Measurements from ENCODE around the gene ZNF784.

Gene ZNF784

DNA sequence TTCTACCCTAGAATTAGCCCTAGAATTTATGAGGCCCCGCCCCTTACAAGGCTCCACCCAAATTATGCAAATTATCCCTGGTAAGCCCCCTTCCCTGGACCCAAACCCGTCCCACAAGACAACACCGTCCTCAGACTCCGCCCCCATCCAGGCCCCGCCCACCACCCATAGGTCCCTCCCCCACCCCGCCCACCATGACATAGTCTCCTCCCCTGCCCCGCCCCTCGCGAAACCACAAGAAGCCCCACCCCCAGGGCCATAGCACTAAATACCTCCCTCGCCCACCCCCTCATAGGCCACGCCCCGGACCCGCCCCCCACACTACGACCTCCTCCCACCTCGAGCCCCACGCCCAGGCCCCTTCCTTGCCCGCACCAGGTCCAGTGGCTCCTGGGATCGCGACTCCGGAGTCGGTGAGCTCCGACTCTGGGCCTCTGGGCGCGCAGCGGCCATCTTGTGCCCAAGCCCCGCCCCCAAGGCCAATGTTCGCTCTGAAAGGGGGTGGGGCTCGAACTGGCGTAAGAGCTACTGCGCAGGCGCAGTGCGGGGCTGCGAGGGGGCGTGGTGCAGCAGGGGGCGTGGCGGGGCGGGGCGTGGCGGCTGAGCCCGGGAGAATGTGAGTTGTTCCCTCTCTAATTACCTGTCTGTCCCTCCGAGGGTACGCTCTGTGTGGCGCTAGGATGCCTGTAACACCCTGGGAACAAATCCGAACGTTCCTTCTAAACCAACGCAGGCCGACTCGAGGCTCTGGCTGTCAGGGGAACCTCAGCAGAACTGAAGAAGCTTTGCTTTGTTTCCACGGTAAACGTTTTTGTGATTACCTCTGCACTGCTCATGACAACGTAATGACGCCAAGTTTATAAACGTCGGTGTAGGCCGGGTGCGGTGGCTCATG is at the start of gene ZNF784:
Gene ZNF784, minus strand, starts transcription at position 458 of the 895 bp plus-strand sequence. Its CDS starts 5 bp downstream, at position 453.
- Histone ChIP-seq H3K9me3 (ENCODE audit: control insufficient read depth in 2 of 2, low read length in 2 of 2) (no peaks in the 10 kb centered on the region), H3K27ac (ENCODE audit: low read depth in 2 of 2, low read length in 2 of 2) (peak within 1 kb of the TSS; percentile 96 to 97), H3K9ac (ENCODE audit: low read depth in 1 of 2, low read length in 2 of 2) (peak within 1 kb of the TSS; percentile 54 to 70), H3K36me3 (ENCODE audit: control insufficient read depth in 2 of 2, insufficient read depth in 2 of 2, low read length in 2 of 2) (peaks cover 0 to 12% of the 10 kb centered on the region in 2 donors), H3K4me1 (ENCODE audit: control insufficient read depth in 2 of 2, insufficient read depth in 2 of 2, low read length in 2 of 2) (peaks cover 0 to 4% of the 10 kb centered on the region in 2 donors), H3K4me3 (ENCODE audit: low read length in 2 of 2) (peak within 1 kb of the TSS; percentile 64 to 85), H3K27me3 (ENCODE audit: control insufficient read depth in 2 of 2, insufficient read depth in 2 of 2, low read length in 2 of 2) (no peaks in the 10 kb centered on the region)

GRCh38 chr19:55673889-55674288 is 49.5 kb upstream of the ZNF784 start:
- H3K9ac ChIP-seq (ENCODE audit: low read depth in 1 of 2, low read length in 2 of 2), result no peak overlapping the region
- H3K27me3 ChIP-seq (ENCODE audit: control insufficient read depth in 2 of 2, insufficient read depth in 2 of 2, low read length in 2 of 2), result no peaks in the 10 kb centered on the region
- H3K4me1 ChIP-seq (ENCODE audit: control insufficient read depth in 2 of 2, insufficient read depth in 2 of 2, low read length in 2 of 2), result peaks cover 24 to 30% of the 10 kb centered on the region in 2 donors
- H3K36me3 ChIP-seq (ENCODE audit: control insufficient read depth in 2 of 2, insufficient read depth in 2 of 2, low read length in 2 of 2), result peaks cover 28 to 42% of the 10 kb centered on the region in 2 donors
- H3K9me3 ChIP-seq (ENCODE audit: control insufficient read depth in 2 of 2, low read length in 2 of 2), result no peaks in the 10 kb centered on the region
- no peak overlapping the region for H3K27ac ChIP-seq (ENCODE audit: low read depth in 2 of 2, low read length in 2 of 2)
- H3K4me3 ChIP-seq (ENCODE audit: low read length in 2 of 2), result no peak overlapping the region

DNA sequence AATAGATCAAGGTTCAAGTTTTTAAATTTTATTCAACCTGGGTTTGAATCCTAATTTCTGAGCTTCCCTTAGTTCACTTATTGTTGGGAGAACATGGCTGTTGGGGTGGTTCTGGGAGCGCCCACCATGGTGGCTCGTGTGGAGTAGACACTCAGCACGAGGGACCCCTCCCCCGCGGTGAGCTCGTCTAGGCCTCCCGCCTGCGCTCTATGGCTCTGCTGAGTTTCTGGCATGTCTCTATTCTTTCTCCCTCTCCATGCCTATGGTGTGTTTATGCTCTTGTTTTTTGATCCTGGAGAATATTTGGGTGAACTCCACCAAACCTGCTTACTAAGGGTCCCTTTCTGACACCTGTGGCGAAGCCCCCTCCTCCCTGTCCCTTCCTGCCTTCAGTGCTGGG is 49.1 kb upstream of the ZNF784 start:
- peaks cover 23 to 27% of the 10 kb centered on the region in 2 donors for H3K4me1 ChIP-seq (ENCODE audit: control insufficient read depth in 2 of 2, insufficient read depth in 2 of 2, low read length in 2 of 2)
- H3K27ac ChIP-seq (ENCODE audit: low read depth in 2 of 2, low read length in 2 of 2), result no peak overlapping the region
- no peaks in the 10 kb centered on the region for H3K9me3 ChIP-seq (ENCODE audit: control insufficient read depth in 2 of 2, low read length in 2 of 2)
- no peaks in the 10 kb centered on the region for H3K27me3 ChIP-seq (ENCODE audit: control insufficient read depth in 2 of 2, insufficient read depth in 2 of 2, low read length in 2 of 2)
- H3K36me3 ChIP-seq (ENCODE audit: control insufficient read depth in 2 of 2, insufficient read depth in 2 of 2, low read length in 2 of 2), result peaks cover 28 to 42% of the 10 kb centered on the region in 2 donors
- peak overlapping the region in 1 of 2 donors; percentile 47 for H3K9ac ChIP-seq (ENCODE audit: low read depth in 1 of 2, low read length in 2 of 2)
- no peak overlapping the region for H3K4me3 ChIP-seq (ENCODE audit: low read length in 2 of 2)

DNA sequence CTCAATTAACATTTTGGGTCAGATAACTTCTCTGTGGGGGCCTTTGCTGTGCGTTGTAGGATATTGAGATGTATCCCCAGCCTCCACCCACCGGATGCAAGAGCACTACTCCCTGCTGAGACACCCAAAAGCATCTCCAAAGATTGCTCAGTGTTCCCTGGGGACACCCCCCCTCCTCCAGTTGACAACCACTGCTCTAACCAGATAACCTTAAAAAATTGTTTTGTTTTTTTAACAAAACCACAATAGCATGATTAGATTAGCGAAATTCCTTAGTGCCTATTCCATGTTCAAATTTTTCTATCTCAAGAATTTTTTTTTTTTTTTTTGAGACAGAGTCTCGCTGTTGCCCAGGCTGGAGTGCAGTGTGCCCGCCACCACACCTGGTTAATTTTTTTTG is 48.1 kb upstream of the ZNF784 start:
- Histone ChIP-seq H3K36me3 (ENCODE audit: control insufficient read depth in 2 of 2, insufficient read depth in 2 of 2, low read length in 2 of 2) (peaks cover 31 to 42% of the 10 kb centered on the region in 2 donors), H3K4me1 (ENCODE audit: control insufficient read depth in 2 of 2, insufficient read depth in 2 of 2, low read length in 2 of 2) (peaks cover 13 to 20% of the 10 kb centered on the region in 2 donors), H3K9ac (ENCODE audit: low read depth in 1 of 2, low read length in 2 of 2) (no peak overlapping the region), H3K4me3 (ENCODE audit: low read length in 2 of 2) (no peak overlapping the region), H3K9me3 (ENCODE audit: control insufficient read depth in 2 of 2, low read length in 2 of 2) (no peaks in the 10 kb centered on the region), H3K27ac (ENCODE audit: low read depth in 2 of 2, low read length in 2 of 2) (no peak overlapping the region), H3K27me3 (ENCODE audit: control insufficient read depth in 2 of 2, insufficient read depth in 2 of 2, low read length in 2 of 2) (no peaks in the 10 kb centered on the region)

DNA sequence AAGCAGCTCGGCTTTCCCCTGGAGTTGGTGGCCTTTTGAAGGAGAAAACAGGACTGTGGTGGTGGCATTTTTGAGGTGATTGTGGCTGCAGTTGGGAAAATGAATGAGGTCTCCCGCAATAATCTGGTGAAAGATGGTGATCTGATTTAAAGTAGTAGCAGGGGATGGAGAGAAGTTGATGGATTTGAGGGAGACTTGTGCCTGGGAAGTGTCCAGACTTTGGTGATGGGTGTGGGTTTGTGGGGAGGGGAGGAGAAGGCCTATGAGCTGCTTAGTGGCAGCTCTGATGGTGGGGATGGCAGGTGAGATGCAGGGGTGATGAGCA is 46.6 kb upstream of the ZNF784 start:
- Histone ChIP-seq H3K4me1 (ENCODE audit: control insufficient read depth in 2 of 2, insufficient read depth in 2 of 2, low read length in 2 of 2) (peaks cover 0 to 6% of the 10 kb centered on the region in 2 donors), H3K9me3 (ENCODE audit: control insufficient read depth in 2 of 2, low read length in 2 of 2) (no peaks in the 10 kb centered on the region), H3K27ac (ENCODE audit: low read depth in 2 of 2, low read length in 2 of 2) (no peak overlapping the region), H3K36me3 (ENCODE audit: control insufficient read depth in 2 of 2, insufficient read depth in 2 of 2, low read length in 2 of 2) (peaks cover 45 to 56% of the 10 kb centered on the region in 2 donors), H3K27me3 (ENCODE audit: control insufficient read depth in 2 of 2, insufficient read depth in 2 of 2, low read length in 2 of 2) (no peaks in the 10 kb centered on the region), H3K9ac (ENCODE audit: low read depth in 1 of 2, low read length in 2 of 2) (no peak overlapping the region), H3K4me3 (ENCODE audit: low read length in 2 of 2) (no peak overlapping the region)

DNA sequence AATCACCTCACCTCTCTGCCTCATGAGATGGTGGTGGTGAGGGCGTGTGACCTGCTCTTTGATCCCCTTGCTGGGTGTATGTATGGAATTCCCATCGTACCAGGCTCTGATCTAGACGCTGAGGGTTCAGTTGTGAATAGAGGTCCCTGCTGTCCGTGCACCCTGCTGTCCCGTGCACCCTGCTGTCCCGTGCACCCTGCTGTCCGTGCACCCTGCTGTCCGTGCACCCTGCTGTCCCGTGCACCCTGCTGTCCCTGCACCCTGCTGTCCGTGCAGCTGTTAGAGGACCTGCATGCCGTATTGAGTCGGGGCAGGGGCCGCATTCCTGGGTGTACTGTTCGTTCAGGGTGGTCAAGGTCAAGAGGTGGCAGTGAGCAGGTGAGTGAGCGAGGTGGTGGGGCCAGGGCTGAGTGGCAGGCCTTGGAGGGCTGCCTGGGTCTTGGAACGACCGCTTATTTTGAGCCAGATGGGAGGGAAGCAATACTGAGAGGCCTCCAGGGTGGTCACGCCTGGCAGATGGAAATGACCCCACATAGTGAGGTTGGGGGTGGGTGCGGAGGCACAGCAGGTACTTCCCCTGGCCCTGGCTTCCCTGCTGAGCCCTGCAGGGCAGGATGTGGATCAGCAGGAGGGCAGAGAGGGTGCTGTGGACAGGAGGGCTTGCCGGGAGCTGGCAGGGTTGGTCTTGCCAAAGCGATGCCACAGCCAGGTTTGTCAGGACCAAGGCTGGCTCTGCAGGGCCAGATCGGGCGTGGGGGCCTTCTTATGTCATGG is 46.1 kb upstream of the ZNF784 start:
- Histone ChIP-seq H3K9ac (ENCODE audit: low read depth in 1 of 2, low read length in 2 of 2) (no peak overlapping the region), H3K4me1 (ENCODE audit: control insufficient read depth in 2 of 2, insufficient read depth in 2 of 2, low read length in 2 of 2) (peaks cover 0 to 3% of the 10 kb centered on the region in 2 donors), H3K36me3 (ENCODE audit: control insufficient read depth in 2 of 2, insufficient read depth in 2 of 2, low read length in 2 of 2) (peaks cover 49 to 62% of the 10 kb centered on the region in 2 donors), H3K4me3 (ENCODE audit: low read length in 2 of 2) (no peak overlapping the region), H3K27ac (ENCODE audit: low read depth in 2 of 2, low read length in 2 of 2) (no peak overlapping the region), H3K9me3 (ENCODE audit: control insufficient read depth in 2 of 2, low read length in 2 of 2) (no peaks in the 10 kb centered on the region), H3K27me3 (ENCODE audit: control insufficient read depth in 2 of 2, insufficient read depth in 2 of 2, low read length in 2 of 2) (no peaks in the 10 kb centered on the region)

DNA sequence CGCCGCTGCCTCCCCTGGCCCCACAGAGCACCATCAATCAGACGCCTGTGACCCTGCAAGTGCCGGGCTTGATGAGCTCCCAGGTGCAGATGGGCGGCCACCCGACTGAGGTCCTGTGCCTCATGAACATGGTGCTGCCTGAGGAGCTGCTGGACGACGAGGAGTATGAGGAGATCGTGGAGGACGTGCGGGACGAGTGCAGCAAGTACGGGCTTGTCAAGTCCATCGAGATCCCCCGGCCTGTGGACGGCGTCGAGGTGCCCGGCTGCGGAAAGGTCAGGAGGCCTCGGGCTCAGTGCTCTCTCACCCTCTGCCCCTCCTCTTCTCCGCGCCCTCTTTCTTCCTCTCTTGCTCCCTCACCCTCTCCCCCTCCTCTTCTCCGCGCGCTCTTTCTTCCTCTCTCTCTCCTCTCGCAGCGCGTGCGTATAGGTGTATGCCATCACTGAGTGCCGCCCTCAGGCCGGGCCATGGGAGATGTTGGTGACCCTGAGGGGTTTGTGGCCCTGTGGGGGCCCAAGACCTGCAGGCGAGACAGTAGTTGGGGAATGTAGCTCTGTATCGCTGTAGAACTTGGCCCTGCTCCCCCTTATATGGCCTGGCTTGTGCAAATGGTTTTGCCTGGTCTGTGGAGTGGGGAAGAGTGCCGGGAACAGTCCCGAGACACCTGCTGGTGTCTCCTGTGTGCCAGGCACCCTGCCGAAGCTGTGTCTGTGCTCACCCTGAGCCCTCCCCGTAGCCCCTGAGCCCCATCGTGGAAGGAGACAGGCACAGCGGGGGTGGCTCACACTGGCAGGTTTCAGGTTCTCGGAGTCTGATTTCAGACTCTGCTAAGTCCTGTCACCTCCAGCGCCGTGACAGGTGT is 45.3 kb upstream of the ZNF784 start:
- peaks cover 49 to 68% of the 10 kb centered on the region in 2 donors for H3K36me3 ChIP-seq (ENCODE audit: control insufficient read depth in 2 of 2, insufficient read depth in 2 of 2, low read length in 2 of 2)
- H3K4me3 ChIP-seq (ENCODE audit: low read length in 2 of 2), result no peak overlapping the region
- H3K4me1 ChIP-seq (ENCODE audit: control insufficient read depth in 2 of 2, insufficient read depth in 2 of 2, low read length in 2 of 2), result peaks cover 0 to 3% of the 10 kb centered on the region in 2 donors
- no peak overlapping the region for H3K27ac ChIP-seq (ENCODE audit: low read depth in 2 of 2, low read length in 2 of 2)
- H3K9me3 ChIP-seq (ENCODE audit: control insufficient read depth in 2 of 2, low read length in 2 of 2), result no peaks in the 10 kb centered on the region
- no peaks in the 10 kb centered on the region for H3K27me3 ChIP-seq (ENCODE audit: control insufficient read depth in 2 of 2, insufficient read depth in 2 of 2, low read length in 2 of 2)
- no peak overlapping the region for H3K9ac ChIP-seq (ENCODE audit: low read depth in 1 of 2, low read length in 2 of 2)

GRCh38 chr19:55668603-55669348 is 44.4 kb upstream of the ZNF784 start:
- Histone ChIP-seq H3K36me3 (ENCODE audit: control insufficient read depth in 2 of 2, insufficient read depth in 2 of 2, low read length in 2 of 2) (peaks cover 57 to 76% of the 10 kb centered on the region in 2 donors), H3K9me3 (ENCODE audit: control insufficient read depth in 2 of 2, low read length in 2 of 2) (no peaks in the 10 kb centered on the region), H3K27ac (ENCODE audit: low read depth in 2 of 2, low read length in 2 of 2) (no peak overlapping the region), H3K9ac (ENCODE audit: low read depth in 1 of 2, low read length in 2 of 2) (no peak overlapping the region), H3K4me1 (ENCODE audit: control insufficient read depth in 2 of 2, insufficient read depth in 2 of 2, low read length in 2 of 2) (peaks cover 0 to 3% of the 10 kb centered on the region in 2 donors), H3K27me3 (ENCODE audit: control insufficient read depth in 2 of 2, insufficient read depth in 2 of 2, low read length in 2 of 2) (no peaks in the 10 kb centered on the region), H3K4me3 (ENCODE audit: low read length in 2 of 2) (no peak overlapping the region)

DNA sequence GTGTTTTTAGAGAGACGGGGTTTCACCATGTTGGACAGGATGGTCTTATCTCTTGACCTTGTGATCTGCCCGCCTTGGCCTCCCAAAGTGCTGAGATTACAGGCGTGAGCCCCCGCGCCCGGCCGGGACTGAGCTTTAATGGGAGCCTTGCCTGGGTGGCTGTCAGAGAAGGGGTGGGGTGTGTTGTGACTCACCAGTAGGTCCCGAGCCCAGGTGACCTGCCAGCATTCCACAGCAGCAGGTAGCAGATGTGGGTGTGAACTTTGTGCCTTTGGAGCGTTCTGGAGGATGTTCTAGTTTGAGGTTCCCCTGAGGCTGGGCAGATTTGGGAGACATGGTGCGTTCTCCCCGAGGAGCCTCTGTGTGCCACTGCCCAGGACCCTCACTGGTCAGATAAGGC is 43.6 kb upstream of the ZNF784 start:
- Histone ChIP-seq H3K36me3 (ENCODE audit: control insufficient read depth in 2 of 2, insufficient read depth in 2 of 2, low read length in 2 of 2) (peaks cover 64 to 80% of the 10 kb centered on the region in 2 donors), H3K9ac (ENCODE audit: low read depth in 1 of 2, low read length in 2 of 2) (no peak overlapping the region), H3K9me3 (ENCODE audit: control insufficient read depth in 2 of 2, low read length in 2 of 2) (no peaks in the 10 kb centered on the region), H3K4me3 (ENCODE audit: low read length in 2 of 2) (no peak overlapping the region), H3K27me3 (ENCODE audit: control insufficient read depth in 2 of 2, insufficient read depth in 2 of 2, low read length in 2 of 2) (no peaks in the 10 kb centered on the region), H3K27ac (ENCODE audit: low read depth in 2 of 2, low read length in 2 of 2) (no peak overlapping the region), H3K4me1 (ENCODE audit: control insufficient read depth in 2 of 2, insufficient read depth in 2 of 2, low read length in 2 of 2) (peaks cover 0 to 3% of the 10 kb centered on the region in 2 donors)
